SIG-M5 treated with dmso at 0.1 percent for 504 hours (cell line): Measurements from ENCODE around the gene ZNF573.

ENCODE experiments used
- DNase-seq: peaks from one replicate; lab custom pipeline; 2025; ENCODE audit not compliant: unreplicated experiment; lab: John Stamatoyannopoulos, UW

The ZNF573 gene

DNA sequence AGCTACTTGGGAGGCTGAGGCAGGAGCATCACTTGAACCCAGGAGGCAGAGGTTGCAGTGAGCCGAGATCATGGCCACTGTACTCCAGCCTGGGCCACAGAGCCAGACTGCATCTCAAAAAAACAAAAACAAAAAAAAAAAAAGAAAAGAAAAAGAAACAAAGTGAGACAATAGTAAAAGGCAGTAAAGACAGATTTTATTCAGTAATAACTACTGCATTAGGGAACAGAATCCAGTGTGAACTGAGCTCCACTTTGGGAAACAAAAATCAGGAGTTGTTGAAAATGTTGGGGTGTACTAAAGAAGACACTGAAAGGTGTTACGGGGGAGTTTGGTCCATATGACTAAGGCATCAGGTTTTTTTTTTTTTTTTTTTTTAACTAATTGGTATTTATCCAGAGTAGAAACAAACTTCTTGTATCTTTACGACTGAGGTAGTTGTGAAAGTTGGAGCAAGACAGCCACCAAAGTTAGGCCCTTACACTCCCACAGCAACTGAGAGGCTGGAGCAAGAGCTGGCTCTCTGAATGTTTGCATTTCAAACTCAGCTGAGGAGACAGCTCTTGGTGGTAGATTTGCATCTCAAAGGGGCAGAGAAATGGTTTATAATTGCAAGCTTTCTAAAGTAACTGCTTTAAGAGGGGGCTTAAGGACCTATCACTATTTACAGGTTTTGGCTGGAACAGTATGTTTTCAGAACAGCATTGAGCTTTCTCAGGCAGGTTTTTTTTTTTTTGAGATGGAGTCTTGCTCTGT is 84.1 kb downstream of the ZNF573 start:
- DNase-seq, result no peak

DNA sequence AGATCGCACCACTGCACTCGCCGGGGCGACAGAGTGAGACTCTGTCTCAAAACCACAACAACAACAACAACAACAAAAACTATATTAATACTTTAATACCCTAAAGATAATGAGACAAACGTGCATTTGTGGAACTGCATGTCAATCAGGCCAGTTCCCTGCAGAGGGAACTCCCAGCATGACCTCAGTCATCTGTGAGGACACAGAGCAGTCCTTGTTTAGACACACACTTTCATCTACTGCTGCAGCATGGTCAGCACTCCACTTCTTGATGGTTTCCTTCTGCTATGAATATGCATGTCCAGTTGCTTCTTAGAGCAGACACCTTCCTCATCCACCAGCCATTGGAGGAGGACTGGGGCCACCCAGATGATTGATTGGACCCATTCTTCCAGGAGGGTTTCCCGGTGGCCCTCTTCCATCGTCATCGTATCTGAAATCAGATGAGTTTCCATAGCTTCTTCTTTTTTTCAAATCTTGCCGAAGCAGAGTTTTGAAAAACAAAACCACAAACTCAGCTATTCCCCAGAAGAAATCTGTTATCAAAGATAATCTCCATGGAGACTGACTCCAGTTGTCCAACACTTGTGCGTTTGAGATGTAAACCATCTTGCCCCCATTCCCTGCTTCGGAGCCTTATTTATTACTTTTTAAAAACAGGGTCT is 86.3 kb downstream of the ZNF573 start:
- DNase-seq, result no peak

DNA sequence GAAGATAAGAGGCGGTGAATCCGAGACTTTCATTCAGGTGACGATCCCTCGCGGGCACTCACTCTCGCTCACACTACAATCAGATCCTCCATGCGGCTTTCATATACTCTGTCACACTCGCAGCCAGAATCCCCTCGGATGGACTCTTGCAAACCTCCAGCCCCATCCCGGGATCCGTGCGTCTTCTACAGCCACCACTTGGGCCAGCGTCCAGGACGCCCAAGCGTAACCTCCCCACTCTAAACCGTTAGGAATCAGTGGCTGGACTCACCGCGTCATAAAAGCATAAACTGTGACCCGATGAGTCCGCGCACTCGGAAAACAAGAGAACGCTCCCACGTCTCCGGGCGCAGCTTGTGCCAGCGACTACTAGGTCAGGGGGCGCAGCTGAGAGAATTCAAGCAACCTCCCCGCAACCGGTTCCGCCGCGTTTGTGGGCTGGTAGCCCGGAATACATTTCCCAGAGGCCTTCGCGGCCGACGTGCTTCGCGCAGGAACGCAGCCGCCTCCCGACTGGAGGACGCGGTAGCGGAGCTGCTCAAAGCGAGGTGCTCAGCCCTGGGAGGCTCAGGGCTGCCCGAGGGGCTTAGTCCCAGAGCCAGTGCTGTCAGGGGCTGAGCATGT is 87.4 kb downstream of the ZNF573 start:
- no peak for DNase-seq
